ENCODE data around the gene RAD21L1.
"Not testable (repeated sequence)": the region's sequence is repeated elsewhere in the genome, so short reads cannot be mapped to it uniquely, and the experiment has no call there.

Gene RAD21L1

DNA sequence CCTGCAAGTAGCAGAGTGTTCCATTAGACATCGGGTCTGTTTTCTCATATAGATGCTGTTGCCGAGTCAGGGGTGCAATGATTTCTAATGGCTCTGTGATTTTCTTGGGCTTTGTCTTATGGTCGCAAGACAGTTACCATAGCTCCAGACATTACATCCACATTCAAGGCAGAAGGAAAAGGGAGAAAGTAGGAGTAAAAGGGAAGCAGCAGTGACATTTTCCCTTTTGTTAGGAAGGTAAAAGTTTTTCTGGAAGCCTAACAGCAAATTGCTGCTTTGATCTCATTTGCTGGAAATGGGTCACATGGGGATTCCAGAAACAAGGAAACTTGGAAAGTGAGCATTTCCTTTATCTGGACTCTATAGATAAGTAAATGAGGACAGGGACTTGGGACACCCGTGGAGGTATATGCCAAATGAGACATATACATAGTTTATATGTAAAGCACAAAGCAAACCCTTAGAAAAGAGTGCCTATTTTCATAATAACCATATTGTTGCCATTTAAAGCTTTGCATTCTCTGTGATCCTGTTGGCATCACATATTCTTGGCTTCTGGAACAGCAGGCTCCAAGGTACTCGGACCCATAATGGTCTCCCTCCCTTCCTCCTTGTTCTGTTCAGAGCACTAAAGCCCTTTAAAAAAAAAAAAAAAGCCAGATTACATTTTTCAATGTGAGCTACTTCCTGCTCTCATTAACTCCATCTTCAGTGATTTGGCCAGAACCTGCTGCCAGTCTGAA is 22.9 kb upstream of the RAD21L1 start, which contains the start of gene C20orf202:
TSS of gene C20orf202 (plus strand) at position 693 of the 743 bp plus-strand sequence. CDS start 132 bp downstream, outside the sequence.
- no peak for DNase-seq

DNA sequence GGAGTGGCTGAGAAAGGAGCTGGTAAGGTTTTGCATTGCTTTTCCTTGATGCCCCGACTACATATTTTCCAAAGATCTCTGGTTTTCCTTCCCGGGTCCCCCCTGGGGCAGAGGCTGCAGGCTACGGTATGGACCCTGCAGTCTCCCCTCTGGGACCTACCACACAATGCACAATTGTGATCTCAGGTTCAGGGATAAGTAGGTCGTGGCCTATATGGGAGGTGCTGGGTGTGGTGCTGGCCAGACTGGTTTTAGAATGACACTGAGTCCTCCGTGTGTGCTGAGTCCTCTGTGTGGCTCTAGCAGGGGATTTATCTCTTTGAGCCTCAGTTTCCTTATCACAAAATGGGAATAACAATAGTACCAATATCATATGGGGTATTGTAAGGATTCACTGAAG is 22.2 kb upstream of the RAD21L1 start:
- no peak for DNase-seq

DNA sequence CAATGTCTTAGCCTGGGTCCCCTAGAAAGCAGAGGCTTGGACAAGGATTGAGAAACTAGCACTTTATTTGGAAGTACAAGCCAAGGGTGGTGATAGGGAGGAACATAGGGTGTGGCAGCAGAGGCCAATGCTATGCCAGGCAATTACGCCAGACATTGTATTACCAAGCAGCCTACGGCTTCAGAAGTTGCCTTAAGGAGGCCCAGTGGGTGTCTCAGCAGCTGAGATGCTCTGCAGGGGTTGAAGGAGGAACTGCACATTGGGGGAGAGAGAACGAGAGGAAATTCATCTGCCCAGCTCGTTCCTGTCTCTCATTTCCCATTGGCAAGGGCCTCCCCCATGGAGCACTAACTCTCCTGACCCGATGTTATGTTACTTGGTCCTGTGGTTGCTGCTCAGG is 21.7 kb upstream of the RAD21L1 start:
- DNase-seq = no peak

DNA sequence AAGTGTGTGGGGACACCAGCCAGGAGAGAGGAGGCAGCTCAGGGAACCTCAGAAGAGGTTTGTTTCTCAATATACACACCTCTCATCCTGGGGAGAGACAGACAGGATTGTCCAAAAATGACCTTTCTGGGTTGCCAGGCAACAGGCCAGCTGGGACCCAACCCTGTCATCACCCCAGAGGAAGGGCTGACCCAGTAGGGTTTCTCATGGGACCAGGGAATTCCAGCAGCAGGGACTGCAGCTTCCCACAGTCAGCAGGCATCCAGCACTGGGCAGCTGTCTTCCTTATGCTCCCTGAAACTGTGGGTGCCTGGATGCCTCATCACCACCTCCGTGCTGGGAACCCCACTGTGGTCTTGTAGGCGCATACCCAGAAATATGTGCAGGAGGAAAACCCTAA is 21.3 kb upstream of the RAD21L1 start:
- no peak for DNase-seq

DNA sequence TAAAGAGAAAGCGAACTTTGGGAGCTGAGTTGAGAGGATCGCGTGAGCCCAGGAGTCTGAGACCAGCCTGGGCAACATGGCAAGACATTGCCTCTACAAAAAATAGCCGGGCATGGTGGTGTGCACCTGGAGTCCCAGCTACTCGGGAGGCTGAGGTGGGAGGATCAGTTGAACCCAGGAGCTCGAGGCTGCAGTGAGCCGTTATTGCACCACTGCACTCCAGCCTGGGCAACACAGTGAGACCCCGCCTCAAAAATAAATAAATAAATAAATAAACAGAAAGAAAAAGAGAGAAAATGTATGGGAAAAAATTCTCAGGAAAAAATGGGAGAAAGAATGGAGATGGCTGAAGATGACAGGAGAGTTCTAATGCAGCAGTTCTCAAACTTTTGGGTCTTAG is 20.0 kb upstream of the RAD21L1 start:
- no peak for DNase-seq

DNA sequence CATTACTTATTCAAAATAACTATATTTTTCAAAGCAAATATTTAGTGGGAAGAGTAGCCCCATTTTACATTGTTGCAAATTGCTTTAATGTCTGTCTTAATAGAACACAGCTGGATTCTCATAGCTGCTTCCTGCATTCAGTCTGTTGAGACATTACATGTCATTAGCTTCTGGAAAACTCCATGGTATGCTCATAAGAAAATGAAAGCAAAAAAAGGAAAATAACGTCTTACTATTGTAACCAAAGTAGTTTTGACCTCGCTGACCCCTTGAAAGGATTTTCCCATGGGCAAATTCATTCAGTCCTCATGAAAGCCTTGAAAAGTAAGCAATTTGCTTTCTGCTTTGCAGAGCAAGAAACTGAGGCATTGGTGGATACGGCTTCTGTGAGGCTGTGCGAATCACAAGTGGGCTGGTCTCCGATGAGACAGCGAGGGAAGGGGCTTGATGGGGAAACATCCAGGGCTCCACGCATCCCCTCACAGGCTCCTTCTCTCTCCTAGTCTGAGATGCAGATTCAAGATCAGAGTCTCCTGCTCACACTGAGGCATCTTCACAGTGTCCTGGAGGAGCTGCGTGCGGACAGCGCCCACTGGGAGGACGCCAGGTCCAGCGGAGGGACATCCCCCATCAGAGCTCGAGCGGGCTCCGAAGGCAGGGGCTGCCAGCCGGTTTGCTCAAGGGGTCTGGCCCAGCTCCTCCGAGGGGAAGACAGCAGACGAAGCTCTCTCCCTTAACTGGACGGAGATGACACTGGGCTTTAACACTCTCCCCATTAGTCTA is 19.3 kb upstream of the RAD21L1 start:
- no peak for DNase-seq

DNA sequence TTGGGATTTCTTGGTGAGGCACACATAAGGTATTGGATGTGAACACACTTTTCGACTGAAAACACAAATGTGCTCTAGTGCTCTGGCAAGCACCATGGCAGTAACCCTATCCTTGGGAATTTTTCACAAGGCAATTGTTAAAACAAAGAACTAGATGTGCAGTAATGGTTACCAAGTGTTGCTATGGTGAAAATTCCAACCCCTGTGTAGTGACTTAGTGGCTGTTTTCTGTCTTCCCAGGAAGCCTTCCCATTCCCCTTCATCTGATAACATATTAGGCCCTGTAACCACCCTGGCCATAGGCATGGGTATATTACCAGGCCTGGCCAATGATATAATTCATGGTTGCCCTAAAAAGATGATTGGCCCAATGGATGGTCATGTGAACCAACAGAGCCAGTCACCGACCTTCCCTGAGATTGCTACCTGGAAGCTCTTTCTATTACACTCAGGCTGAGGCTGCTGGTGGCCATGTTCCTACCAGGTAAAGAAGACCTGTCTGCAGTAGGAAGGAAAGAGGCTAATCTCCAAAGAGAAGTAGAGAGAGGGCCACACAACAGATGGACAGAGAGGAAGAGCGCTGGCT is 18.5 kb upstream of the RAD21L1 start:
- DNase-seq = no peak

DNA sequence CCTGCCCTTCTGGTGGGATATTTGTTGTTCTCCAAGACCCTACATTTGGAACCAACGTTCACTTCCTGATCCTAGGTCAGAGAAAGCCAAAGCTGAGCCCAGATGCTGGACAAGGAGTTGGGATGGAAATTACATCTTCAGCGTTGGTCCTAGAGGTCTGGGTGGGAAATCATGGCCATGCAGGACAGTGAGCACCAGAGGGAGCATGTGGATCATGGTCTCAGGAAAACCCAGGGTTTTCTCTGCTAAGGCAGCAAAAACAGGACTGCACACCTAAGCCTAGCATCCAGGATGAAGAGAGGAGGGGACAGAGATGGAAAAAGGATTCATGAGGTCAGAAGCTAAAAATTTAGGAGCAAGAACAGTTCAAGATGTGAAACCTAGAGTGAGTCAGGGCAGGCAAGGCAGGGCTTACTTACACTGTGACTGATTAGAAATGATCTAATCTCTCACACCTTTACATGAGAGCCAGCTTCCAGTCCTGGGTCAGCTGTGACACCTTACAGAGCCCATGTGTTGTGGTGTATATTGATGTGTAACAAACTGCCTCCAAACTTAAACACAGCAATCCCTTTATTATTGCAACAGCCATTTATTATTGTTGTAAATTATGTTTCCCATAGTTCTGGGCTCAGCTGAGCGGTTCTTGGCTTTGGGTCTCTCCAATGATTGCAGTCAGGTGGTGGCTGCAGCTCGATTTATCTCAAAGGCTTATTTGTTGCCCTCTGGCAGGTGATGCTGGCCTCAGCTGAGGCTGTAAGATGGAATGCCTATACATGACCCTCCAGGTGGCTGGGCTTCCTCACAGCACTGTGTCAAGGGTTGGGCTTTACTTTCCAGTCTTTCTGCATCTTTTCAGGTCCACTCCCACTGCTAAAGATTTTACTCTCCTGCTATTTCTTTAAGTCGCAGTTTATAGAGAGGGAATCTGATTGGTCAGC is 16.1 kb upstream of the RAD21L1 start:
- no peak for DNase-seq

DNA sequence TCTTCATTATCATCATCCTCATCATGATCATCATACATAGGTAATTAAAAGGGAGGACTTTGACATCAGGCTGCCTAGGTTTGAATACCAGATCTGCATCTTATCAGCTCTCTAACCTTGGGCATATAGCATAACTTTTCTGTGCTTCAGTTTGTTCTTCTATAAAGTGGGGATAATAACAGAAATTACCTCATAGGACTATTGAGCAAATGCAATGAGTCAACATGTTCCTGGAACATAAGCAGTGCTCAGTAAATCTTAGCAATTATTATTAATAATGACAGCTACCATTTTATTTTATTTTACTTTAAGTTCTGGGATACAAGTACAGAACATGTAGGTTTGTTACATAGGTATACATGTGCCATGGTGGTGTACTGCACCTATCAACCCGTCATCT is 15.3 kb upstream of the RAD21L1 start:
- no peak for DNase-seq

DNA sequence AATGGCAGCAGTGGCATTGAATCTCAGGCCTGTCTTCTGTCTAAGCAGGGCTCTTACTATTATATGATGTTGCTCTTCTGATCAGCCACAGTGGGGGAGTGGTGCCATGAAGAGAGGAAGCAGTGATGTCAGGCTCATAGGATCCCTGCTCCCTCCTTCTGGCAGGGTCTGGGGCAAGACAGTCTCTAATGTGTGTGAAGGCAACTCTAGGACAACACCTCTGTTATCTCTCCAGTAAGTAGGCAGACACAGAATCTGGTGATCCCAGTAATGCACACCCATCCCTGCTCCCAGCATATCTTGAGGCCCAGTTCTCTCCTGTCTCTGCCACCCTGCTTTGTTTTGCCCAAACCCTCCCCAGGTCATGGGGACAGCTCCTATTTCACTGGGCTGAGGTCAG is 13.8 kb upstream of the RAD21L1 start:
- DNase-seq = no peak

DNA sequence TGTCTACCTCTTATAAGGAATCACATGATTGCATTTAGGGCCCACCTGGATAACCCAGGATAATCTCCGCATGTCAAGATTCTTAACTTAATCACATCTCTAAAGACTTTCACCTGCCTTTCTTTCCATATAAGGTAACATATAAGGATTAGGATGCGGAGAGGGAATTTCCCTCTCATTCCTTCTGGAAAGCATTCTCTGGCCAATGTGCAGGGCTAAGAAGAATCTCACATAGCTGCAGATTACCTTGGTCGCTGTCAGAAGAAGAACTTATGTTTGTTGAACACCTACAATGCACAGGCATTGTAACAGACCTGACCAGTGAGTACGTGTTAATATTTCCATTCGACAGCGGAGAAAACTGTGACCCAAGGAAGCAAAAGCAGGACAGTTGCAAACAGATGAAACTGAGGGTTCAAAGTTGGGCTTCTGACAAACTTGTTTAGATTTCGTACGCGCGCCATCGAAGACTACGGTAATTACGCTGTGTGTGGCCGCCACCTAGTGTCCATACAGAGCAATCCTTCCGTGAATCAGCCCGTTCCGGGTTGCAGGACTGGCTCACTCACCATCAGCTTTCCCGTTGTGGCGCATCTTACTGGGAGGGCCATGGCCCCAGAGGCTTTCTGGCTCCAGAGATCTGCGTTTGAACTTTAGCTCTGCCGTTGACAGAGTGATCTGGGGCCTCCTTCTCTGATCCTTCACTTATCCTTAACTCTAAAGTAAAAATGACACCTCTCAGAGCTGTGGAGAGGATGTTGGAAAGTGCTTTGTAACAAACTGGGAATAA is 13.0 kb upstream of the RAD21L1 start:
- peak; percentile 50 for DNase-seq

DNA sequence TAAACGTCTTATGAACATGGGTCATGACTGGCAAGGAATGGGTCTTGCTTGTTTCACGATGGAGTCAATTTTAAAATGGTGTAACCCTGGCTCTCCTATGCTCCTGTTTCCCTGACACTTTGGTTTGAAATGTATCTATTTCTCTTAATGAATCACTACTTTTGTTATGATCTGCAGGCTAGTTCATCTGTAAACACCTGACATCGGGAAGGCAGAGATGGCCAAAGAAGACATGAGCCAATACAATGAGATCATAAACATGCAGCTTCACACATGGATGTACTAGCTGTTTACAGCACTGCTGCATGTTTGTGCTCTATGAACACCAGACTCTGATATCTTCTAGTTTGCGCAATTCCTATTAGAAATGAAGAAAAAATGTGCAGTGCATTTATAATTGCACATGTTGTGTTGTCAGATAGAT is 11.0 kb upstream of the RAD21L1 start:
- no peak for DNase-seq

DNA sequence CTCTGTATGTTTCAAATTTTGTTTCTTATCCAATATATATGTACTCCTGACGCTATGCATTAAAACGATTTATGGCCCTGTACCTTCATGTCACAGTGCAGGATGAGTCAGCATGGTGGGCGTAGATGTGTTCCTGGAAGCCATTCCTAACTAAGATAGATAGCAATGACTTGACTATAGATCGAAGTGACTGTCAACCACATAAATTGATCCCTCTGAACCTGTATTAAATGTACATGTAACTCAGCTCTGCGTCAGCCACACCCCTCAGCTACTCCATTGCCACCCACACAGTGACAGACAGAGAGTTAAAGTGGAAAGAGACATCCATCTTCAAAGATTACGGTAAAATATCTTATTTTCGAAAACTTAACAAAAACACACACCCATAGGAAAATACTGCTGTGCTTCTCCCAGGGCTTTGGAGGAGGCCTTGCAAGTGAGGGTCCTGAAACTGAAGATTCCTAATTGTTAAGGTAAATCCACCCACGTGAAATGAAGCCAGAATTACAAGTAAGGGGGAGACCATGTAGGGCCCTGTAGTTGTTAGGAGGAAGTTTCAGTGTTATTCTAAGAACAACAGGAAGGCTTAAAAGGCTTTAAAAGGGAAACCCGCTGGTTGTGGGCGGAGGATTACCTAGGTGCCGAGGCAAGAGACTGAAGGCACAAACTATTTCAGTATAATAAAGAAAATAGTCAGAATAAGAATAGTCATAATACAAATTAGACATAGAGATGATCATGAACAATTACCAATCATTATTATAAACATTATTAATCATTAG is 10.3 kb upstream of the RAD21L1 start:
- no peak for DNase-seq

DNA sequence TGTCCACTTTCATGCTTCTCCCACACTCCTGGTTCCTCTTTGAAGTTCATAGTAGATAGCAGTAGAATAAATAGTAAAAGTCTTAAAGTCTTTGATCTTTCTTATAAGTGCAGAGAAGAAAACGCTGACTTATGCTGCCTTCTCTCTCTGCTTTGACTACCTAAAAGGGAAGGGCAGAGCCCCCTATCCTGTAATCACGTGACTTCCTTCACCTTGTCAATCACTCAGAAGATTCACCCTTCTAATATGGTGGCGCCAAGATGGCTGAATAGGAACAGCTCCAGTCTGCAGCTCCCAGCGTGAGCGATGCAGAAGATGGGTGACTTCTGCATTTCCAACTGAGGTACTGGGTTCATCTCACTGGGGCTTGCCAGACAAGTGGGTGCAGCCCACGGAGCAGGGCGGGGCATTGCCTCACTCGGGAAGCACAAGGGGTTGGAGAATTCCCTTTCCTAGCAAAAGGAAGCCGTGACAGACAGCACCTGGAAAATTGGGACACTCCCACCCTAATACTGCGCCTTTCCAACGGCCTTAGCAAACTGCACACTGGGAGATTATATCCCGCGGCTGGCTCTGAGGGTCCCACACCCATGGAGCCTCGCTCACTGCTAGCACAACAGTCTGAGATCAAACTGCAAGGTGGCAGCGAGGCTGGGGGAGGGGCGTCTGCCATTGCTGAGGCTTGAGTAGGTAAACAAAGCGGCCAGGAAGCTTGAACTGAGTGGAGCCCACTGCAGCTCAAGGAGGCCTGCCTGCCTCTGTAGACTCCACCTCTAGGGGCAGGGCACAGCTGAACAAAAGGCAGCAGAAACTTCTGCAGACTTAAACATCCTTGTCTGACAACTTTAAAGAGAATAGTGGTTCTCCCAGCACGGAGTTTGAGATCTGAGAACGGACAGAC is 9.1 kb upstream of the RAD21L1 start:
- not testable (repeated sequence) for DNase-seq

DNA sequence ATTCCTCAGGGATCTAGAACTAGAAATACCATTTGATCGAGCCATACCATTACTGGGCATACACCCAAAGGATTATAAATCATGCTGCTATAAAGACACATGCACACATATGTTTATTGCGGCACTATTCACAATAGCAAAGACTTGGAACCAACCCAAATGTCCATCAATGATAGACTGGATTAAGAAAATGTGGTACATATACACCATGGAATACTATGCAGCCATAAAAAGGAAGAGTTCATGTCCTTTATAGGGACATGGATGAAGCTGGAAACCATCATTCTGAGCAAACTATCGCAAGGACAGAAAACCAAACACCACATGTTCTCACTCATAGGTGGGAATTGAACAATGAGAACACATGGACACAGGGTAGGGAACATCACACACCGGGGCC is 3.1 kb upstream of the RAD21L1 start:
- DNase-seq = not testable (repeated sequence)

DNA sequence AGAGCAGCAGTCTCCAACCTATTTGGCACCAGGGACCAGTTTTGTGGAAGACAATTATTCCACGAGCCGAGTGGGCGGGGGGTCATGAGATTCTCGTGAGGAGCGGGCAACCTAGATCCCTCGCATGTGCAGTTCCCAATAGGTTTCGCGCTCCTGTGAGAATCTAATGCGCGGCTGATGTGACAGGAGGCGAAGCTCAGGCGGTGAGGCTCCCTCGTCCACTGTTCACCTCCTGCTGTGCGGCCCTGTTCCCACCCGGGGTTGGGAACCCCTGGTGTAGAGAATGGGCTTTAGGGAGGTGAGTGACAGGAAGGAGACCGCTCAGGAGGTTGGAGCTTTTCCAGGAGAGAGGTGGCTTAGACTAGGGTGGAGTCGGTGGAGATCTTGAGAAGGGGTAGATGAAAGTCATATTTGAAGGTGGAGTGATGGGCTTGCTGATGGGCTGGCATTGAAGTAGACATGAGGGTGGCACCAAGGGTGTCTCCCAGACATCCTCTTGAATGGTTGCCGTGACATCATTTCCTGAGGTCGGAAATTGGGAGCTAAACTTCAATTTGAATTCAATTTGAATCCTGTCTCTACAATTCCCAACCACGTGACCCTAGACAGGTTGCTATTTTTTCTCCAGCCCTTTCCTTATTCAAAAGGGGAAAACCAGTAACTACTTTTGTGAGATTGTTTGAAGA is 1.5 kb upstream of the RAD21L1 start:
- no peak for DNase-seq

DNA sequence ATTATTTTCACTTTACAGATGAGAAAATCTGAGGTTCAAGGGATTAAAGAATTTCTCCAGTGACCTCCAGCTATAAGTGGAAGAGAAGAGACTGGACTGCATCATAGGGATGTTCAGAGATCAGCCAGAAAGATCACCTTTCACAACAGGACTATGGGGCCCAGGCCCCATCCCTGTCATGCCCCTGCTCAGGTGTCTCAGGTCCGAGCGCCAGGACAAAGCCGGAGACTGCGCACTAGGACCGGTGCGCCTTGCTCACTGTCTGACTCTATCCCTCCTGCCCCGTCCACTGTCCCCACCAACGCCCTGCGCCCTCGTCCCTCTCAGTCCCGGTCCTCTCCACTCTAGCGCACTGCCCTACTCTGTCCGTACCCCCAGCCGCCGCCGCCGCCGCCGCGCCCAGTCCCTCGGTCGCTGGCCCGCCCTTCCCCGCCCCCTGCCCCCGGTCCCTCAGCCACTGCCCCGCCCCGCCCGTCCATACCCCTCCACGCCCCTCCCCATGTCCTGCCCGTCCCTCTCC is 521 bp upstream of the RAD21L1 start:
- peak; percentile 73 for DNase-seq

DNA sequence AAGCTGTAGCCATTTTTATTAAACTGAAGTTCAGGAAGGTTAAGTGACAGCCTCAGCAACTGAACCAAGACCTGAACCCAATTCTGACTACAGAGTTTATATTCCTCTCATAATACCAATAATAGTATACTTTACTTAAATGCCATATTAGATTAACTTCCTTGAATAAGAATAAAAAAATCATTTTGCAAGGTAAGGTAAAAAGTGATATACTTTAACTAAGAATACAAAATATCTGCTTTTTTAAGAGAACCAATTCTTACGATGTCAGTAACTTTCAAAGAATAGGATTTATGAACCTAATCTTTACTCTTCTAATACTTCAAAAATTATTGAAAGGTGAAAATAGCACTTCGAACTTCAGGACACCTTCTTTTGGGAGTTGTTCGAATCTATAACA is 3.7 kb downstream of the RAD21L1 start:
- DNase-seq = no peak

All from NCI-H1436 (cell line).